Endothelial cell of umbilical vein (primary cell): ENCODE results near the gene SLC22A3. TPM values are rescaled to one million over a fixed set of nuclear protein-coding genes. Genes with fewer than 3 reads are reported as not detected.

Experiments used
- BruUV-seq: library from RNA; stranded (reverse); fragments of 400-500 nt; replicated peaks from 2 replicates; lab custom pipeline; 2021; lab: Mats Ljungman, UMichigan
- CTCF ChIA-PET: fragments of 300-600, 350-600 bp; sonication (Branson Sonifier 250); formaldehyde crosslinking; loops from one replicate; lab custom pipeline; 2021; ENCODE audit warnings: antibody characterized with exemption, inconsistent platforms; lab: Charles Lee
- POLR2A ChIA-PET: fragments of 300-600, 350-600 bp; sonication (Branson Sonifier 250); formaldehyde crosslinking; loops from one replicate; lab custom pipeline; 2021; ENCODE audit warnings: antibody characterized with exemption, inconsistent platforms; lab: Charles Lee
- DNase-seq: peaks from one replicate; pipeline ENCODE4 v3.0.0-alpha.2; 2011; ENCODE audit warnings: low read depth, low spot score
- FAIRE-seq: peaks from 2 replicates; lab custom pipeline; 2011; peaks lifted over from hg19 to GRCh38; lab: Jason Lieb, UNC
- H2AFZ ChIP-seq: 2 replicates; pipeline ENCODE4 v1.6.0; 2012; ENCODE audit warnings: low read depth, low read length, control low read depth, inconsistent platforms
- H3K27ac ChIP-seq: 2 replicates; pipeline ENCODE4 v1.5.1; 2011; ENCODE audit warnings: low read depth, mild to moderate bottlenecking, control low read depth, low read length, moderate library complexity; ENCODE audit not compliant: insufficient read depth
- H3K27me3 ChIP-seq, 2 experiments: 2 replicates each; pipeline versions ENCODE4 v1.6.0 to v1.6.1; 2011; ENCODE audit warnings: low read length in 2 of 2, mixed read lengths in 1 of 2; ENCODE audit not compliant: control insufficient read depth in 2 of 2, insufficient read depth in 2 of 2
- H3K36me3 ChIP-seq, 2 experiments: 2 replicates in 1 of 2; 3 replicates in 1 of 2; pipeline ENCODE4 v1.5.1; 2011; ENCODE audit warnings: low read length in 2 of 2, mild to moderate bottlenecking in 1 of 2, moderate library complexity in 1 of 2; ENCODE audit not compliant: control insufficient read depth in 2 of 2, insufficient read depth in 2 of 2; ENCODE audit errors: extremely low read depth in 1 of 2
- H3K4me1 ChIP-seq: 3 replicates; pipeline ENCODE4 v1.5.1; 2011; ENCODE audit warnings: mild to moderate bottlenecking, low read length; ENCODE audit not compliant: control insufficient read depth, insufficient read depth; ENCODE audit errors: extremely low read depth
- H3K4me2 ChIP-seq: 2 replicates; pipeline ENCODE4 v1.6.1; 2011; ENCODE audit warnings: low read length, control low read depth, mixed read lengths; ENCODE audit not compliant: insufficient read depth
- H3K4me3 ChIP-seq, 3 experiments: fragments of 200-600 bp in 1 of 3; sonication (generic), shearing (Covaris generic) in 1 of 3; replicated peaks in 1 of 3; 2 replicates each; pipeline ENCODE4 v1.5.1; 2011 to 2016; ENCODE audit warnings: control low read depth in 3 of 3, low read length in 3 of 3, mild to moderate bottlenecking in 2 of 3, inconsistent platforms in 1 of 3, low read depth in 1 of 3, moderate library complexity in 1 of 3; ENCODE audit not compliant: insufficient read depth in 1 of 3
- H3K79me2 ChIP-seq: 2 replicates; pipeline ENCODE4 v1.6.0; 2012; ENCODE audit warnings: low read length, inconsistent platforms; ENCODE audit not compliant: control insufficient read depth, insufficient read depth
- H3K9ac ChIP-seq: replicated peaks from 2 replicates; pipeline ENCODE3; 2011; ENCODE audit warnings: low read length, control low read depth; ENCODE audit not compliant: insufficient read depth; ENCODE audit errors: extremely low read depth
- H3K9me1 ChIP-seq: replicated peaks from 3 replicates; pipeline ENCODE4 v1.6.0; 2011; ENCODE audit warnings: mild to moderate bottlenecking, low read length; ENCODE audit not compliant: control insufficient read depth, insufficient read depth; ENCODE audit errors: extremely low read depth
- H3K9me3 ChIP-seq: replicated peaks from 2 replicates; pipeline ENCODE4 v1.5.1; 2012; ENCODE audit warnings: low read length, inconsistent platforms; ENCODE audit not compliant: control insufficient read depth, insufficient read depth
- H4K20me1 ChIP-seq: replicated peaks from 2 replicates; pipeline ENCODE3; 2011; ENCODE audit warnings: mild to moderate bottlenecking, low read length; ENCODE audit not compliant: control insufficient read depth, insufficient read depth; ENCODE audit errors: extremely low read depth
- FOS ChIP-seq: IDR thresholded peaks from 2 replicates; pipeline ENCODE4 v1.6.1; 2011; ENCODE audit warnings: mild to moderate bottlenecking, low read length, moderate library complexity, borderline replicate concordance; ENCODE audit not compliant: insufficient read depth
- GATA2 ChIP-seq: IDR thresholded peaks from 2 replicates; pipeline ENCODE4 v1.7.0; 2011; ENCODE audit warnings: low read depth, mild to moderate bottlenecking, moderate library complexity, mixed read lengths, low read length; ENCODE audit not compliant: insufficient read length, insufficient read depth
- JUN ChIP-seq: IDR thresholded peaks from 2 replicates; pipeline ENCODE4 v1.6.1; 2011; ENCODE audit warnings: borderline replicate concordance, low read depth; ENCODE audit not compliant: insufficient read length, insufficient read depth
- MAX ChIP-seq: IDR thresholded peaks from 2 replicates; pipeline ENCODE4 v1.6.1; 2011; ENCODE audit not compliant: insufficient read depth, insufficient read length
- MYC ChIP-seq: IDR thresholded peaks from one replicate; pipeline ENCODE4 v1.6.1; 2011; ENCODE audit warnings: mild to moderate bottlenecking, low read depth, low read length
- POLR2A ChIP-seq: IDR thresholded peaks from 2 replicates; pipeline ENCODE4 v1.6.1; 2012; ENCODE audit warnings: low read depth, mild to moderate bottlenecking, control low read depth, low read length
- POLR2AphosphoS5 ChIP-seq: IDR thresholded peaks from 2 replicates; pipeline ENCODE4 v1.6.1; 2012; ENCODE audit warnings: low read depth, mild to moderate bottlenecking, control low read depth, low read length, moderate library complexity; ENCODE audit not compliant: insufficient read depth
- dilution Hi-C: fragments of 300-500 bp; cut with MboI; formaldehyde crosslinking; loops from one replicate; pipeline ENCODE4 v1.15.0; 2019; ENCODE audit warnings: low sequenced_read_pairs; ENCODE audit not compliant: extremely low pct_ligation_motif_present
- intact Hi-C: fragments of 100-400 bp; cut with micrococcal nuclease; formaldehyde crosslinking; loops from one replicate; pipeline ENCODE4 v1.10.0; 2022
- polyA plus RNA-seq, 4 experiments: library from polyadenylated mRNA; depleted of rRNA in 3 of 4; stranded (reverse) in 3 of 4; unstranded in 1 of 4; fragments of >200 nt; gene quantifications; 2 replicates each; pipeline versions ENCODE4 v1.2.1 to v1.2.3, GENCODE V29; 2011 to 2012; ENCODE audit warnings: missing spikeins in 1 of 4
- total RNA-seq: library from RNA; stranded (reverse); gene quantifications from 2 replicates; pipeline ENCODE4 v1.2.3, GENCODE V29; 2021

SLC22A3 gene
- total and polyA plus RNA-seq, 2 donors (not counting 3 experiments of a cell fraction or from before 2014, with no cell fraction given): not detected

GRCh38 chr6:160362556-160362955 is 14.4 kb downstream of the SLC22A3 start:
- H2AFZ ChIP-seq: no peak overlapping the region
- TF ChIP-seq POLR2AphosphoS5 (no peak), MAX (no peak), JUN (no peak), MYC (no peak), POLR2A (no peak), FOS (no peak), GATA2 (no peak)
- dilution Hi-C loops (no loop called here), intact Hi-C loops (no loop called here)
- no peaks in the 10 kb centered on the region for H3K9me3 ChIP-seq
- H3K27me3 ChIP-seq: no peaks in the 10 kb centered on the region
- FAIRE-seq: no peak
- no peak overlapping the region for H3K4me3 ChIP-seq
- H3K4me2 ChIP-seq: no peak overlapping the region
- no peak overlapping the region for H3K9ac ChIP-seq
- H3K4me1 ChIP-seq: no peaks in the 10 kb centered on the region
- POLR2A ChIA-PET: no interaction called here
- no peaks in the 10 kb centered on the region for H3K36me3 ChIP-seq
- no peaks in the 10 kb centered on the region for H3K79me2 ChIP-seq
- no TSS peak for BruUV-seq
- no peak overlapping the region for H3K27ac ChIP-seq
- no peaks in the 10 kb centered on the region for H3K9me1 ChIP-seq
- no peaks in the 10 kb centered on the region for H4K20me1 ChIP-seq
- no peak for DNase-seq
- CTCF ChIA-PET: no interaction called here
